Measurements from ENCODE around the gene STK38L.

Gene STK38L

GRCh38 chr12:27233814-27234213 lies 10.3 kb upstream of the STK38L start:
- Histone ChIP-seq H3K4me1 (ENCODE audit: control insufficient read depth, insufficient read depth, low read length) (no peaks in the 10 kb centered on the region), H3K36me3 (ENCODE audit: control insufficient read depth in 2 of 2, insufficient read depth in 1 of 2, low read length in 2 of 2) (no peaks in the 10 kb centered on the region), H3K9me3 (ENCODE audit: control insufficient read depth, insufficient read depth, low read depth, low read length) (no peaks in the 10 kb centered on the region), H3K27ac (ENCODE audit: extremely low read depth, low read depth, low read length) (no peak overlapping the region), H3K4me3 (ENCODE audit: low read depth, low read length) (no peak overlapping the region)
- TF ChIP-seq ZNF174 (tag by site-specific recombination; IDR thresholded peaks at IDR 0.05) (no peak), ZBTB48 (tag by site-specific recombination; IDR thresholded peaks at IDR 0.05) (no peak), ZNF19 (tag by site-specific recombination; IDR thresholded peaks at IDR 0.05; ENCODE audit: low read depth) (no peak), ZNF610 (tag by site-specific recombination; IDR thresholded peaks at IDR 0.05; ENCODE audit: borderline replicate concordance) (no peak), SP2 (tag by site-specific recombination; IDR thresholded peaks at IDR 0.05) (no peak), ZNF132 (tag by site-specific recombination; IDR thresholded peaks at IDR 0.05; ENCODE audit: borderline replicate concordance) (no peak), ZNF621 (tag by site-specific recombination; IDR thresholded peaks at IDR 0.05) (no peak), ZNF416 (tag by site-specific recombination; IDR thresholded peaks at IDR 0.05) (no peak)
- CTCF ChIA-PET: interaction anchor here (0.6 kb wide), 1 partner anchor 78 kb away, joined by 9 read pairs; no protein-coding TSS in a partner anchor
- POLR2A ChIA-PET: no interaction called here

GRCh38 chr12:27236498-27236897 lies 7.6 kb upstream of the STK38L start:
- Histone ChIP-seq H3K36me3 (ENCODE audit: control insufficient read depth in 2 of 2, insufficient read depth in 1 of 2, low read length in 2 of 2) (no peaks in the 10 kb centered on the region), H3K27ac (ENCODE audit: extremely low read depth, low read depth, low read length) (no peak overlapping the region), H3K4me1 (ENCODE audit: control insufficient read depth, insufficient read depth, low read length) (no peaks in the 10 kb centered on the region), H3K9me3 (ENCODE audit: control insufficient read depth, insufficient read depth, low read depth, low read length) (no peaks in the 10 kb centered on the region), H3K4me3 (ENCODE audit: low read depth, low read length) (no peak overlapping the region)
- ChIA-PET CTCF (interaction anchor here (0.6 kb wide), 1 partner anchor 70 kb away, joined by 3 read pairs; no protein-coding TSS in a partner anchor), POLR2A (interaction anchor here (0.6 to 0.8 kb wide), 2 partner anchors 77 to 225 kb away, joined by 3 to 7 read pairs; no protein-coding TSS in a partner anchor)
- TF ChIP-seq WT1 (tag by site-specific recombination; IDR thresholded peaks at IDR 0.05) (no peak), ZNF76 (tag by site-specific recombination; IDR thresholded peaks at IDR 0.05; ENCODE audit: borderline replicate concordance, low read depth) (no peak), KLF1 (tag by site-specific recombination; IDR thresholded peaks at IDR 0.05) (peak; percentile 74), ZNF133 (tag by site-specific recombination; IDR thresholded peaks at IDR 0.05) (no peak), INSM2 (tag by site-specific recombination; IDR thresholded peaks at IDR 0.05) (peak; percentile 10; the same call in 1 of the 2 replicates), EGR2 (tag by site-specific recombination; IDR thresholded peaks at IDR 0.05; ENCODE audit: low read depth) (peak; percentile 33; the same call in 1 of the 2 replicates), ZNF626 (tag by site-specific recombination; IDR thresholded peaks at IDR 0.05) (no peak), ZFHX2 (tag by site-specific recombination; conservative IDR thresholded peaks at IDR 0.05) (peak; percentile 61), ZNF518A (tag by site-specific recombination; conservative IDR thresholded peaks at IDR 0.05; ENCODE audit: low read depth) (no peak), ZNF169 (tag by site-specific recombination; IDR thresholded peaks at IDR 0.05) (no peak)
